Measurements from ENCODE around the gene SGTB. TPM values are rescaled to one million over a fixed set of nuclear protein-coding genes. Genes with fewer than 3 reads are reported as not detected.
A peak's percentile ranks its signal among the peaks of the same experiment; 100 is the strongest.

The SGTB gene
- total and polyA plus RNA-seq, 10 donors = 2.0 to 16.3 (median 13.0) TPM

- Histone ChIP-seq H3K36me3 (peaks cover 0 to 97% (median 50%) of the 10 kb centered on the region in 6 donors), H3K4me1 (no peaks in the 10 kb centered on the region), H3K4me3 (no peak overlapping the region), H3K27ac (no peak overlapping the region), H3K9me3 (no peaks in the 10 kb centered on the region), H3K27me3 (replicated peaks in 1 of 7) (no peaks in the 10 kb centered on the region)
- TF ChIP-seq POLR2A (IDR thresholded peaks at IDR 0.05) = no peak
- TF ChIP-seq POLR2AphosphoS5 (IDR thresholded peaks at IDR 0.05) = no peak
- TF ChIP-seq CTCF (IDR thresholded peaks at IDR 0.05 in 8 of 11, conservative IDR thresholded peaks at IDR 0.05 in 3 of 11) = no peak
- DNase-seq = no peak
- intact Hi-C loops (cut with DNase I; ENCODE audit: low total_unique reads) = no loop called here
- WGBS, 5 donors = 95 to 99% (median 96%) methylated on average over 4 of the region's 4 CpGs
Observed at GRCh38 chr5:65640240-65640639, 81.7 kb downstream of the SGTB start.

- peaks cover under 1 to 26% (median 14%) of the 10 kb centered on the region in 6 donors for H3K4me1 ChIP-seq
- peaks cover 0 to 37% (median 16%) of the 10 kb centered on the region in 6 donors for H3K36me3 ChIP-seq
- no peak overlapping the region for H3K4me3 ChIP-seq
- no peaks in the 10 kb centered on the region for H3K27me3 ChIP-seq (replicated peaks in 1 of 7)
- intact Hi-C loops (cut with DNase I; ENCODE audit: low total_unique reads) = no loop called here
- no peaks in the 10 kb centered on the region for H3K9me3 ChIP-seq
- no peak overlapping the region for H3K27ac ChIP-seq
- no peak for DNase-seq
- TF ChIP-seq CTCF (IDR thresholded peaks at IDR 0.05 in 8 of 11, conservative IDR thresholded peaks at IDR 0.05 in 3 of 11) (no peak), POLR2AphosphoS5 (IDR thresholded peaks at IDR 0.05) (no peak), POLR2A (IDR thresholded peaks at IDR 0.05) (no peak)
Observed at GRCh38 chr5:65630981-65631380, 90.9 kb downstream of the SGTB start.

- DNase-seq = no peak
- WGBS, 5 donors = 66 to 71% (median 70%) methylated on average over 6 of the region's 6 CpGs
- H3K27ac ChIP-seq = peak overlapping the region in 7 of 8 donors; percentile 78 to 95 (median 92)
- H3K27me3 ChIP-seq (replicated peaks in 1 of 7) = no peaks in the 10 kb centered on the region
- intact Hi-C loops (cut with DNase I; ENCODE audit: low total_unique reads) = no loop called here
- peaks cover 0 to 25% (median 12%) of the 10 kb centered on the region in 6 donors for H3K36me3 ChIP-seq
- H3K4me1 ChIP-seq = peaks cover 26 to 64% (median 52%) of the 10 kb centered on the region in 6 donors
- TF ChIP-seq CTCF (IDR thresholded peaks at IDR 0.05 in 8 of 11, conservative IDR thresholded peaks at IDR 0.05 in 3 of 11) (no peak), POLR2AphosphoS5 (IDR thresholded peaks at IDR 0.05) (no peak), POLR2A (IDR thresholded peaks at IDR 0.05) (no peak)
- no peaks in the 10 kb centered on the region for H3K9me3 ChIP-seq
- H3K4me3 ChIP-seq = peak overlapping the region; percentile 75 to 95 (median 88)
Observed at GRCh38 chr5:65625743-65626142, 96.2 kb downstream of the SGTB start.

- H3K27me3 ChIP-seq (replicated peaks in 1 of 7) = no peaks in the 10 kb centered on the region
- peak within 1 kb of the TSS; percentile 78 to 95 (median 92) for H3K27ac ChIP-seq
- TF ChIP-seq CTCF (IDR thresholded peaks at IDR 0.05 in 8 of 11, conservative IDR thresholded peaks at IDR 0.05 in 3 of 11) (peak in 3 of 11 experiments; percentile 4 to 37 (median 19)), POLR2A (IDR thresholded peaks at IDR 0.05) (no peak), POLR2AphosphoS5 (IDR thresholded peaks at IDR 0.05) (peak in 1 of 3 donors; percentile 82)
- peak; percentile 90 for DNase-seq
- 0 to 1% (median 0%) methylated on average over 36 of the region's 36 CpGs for WGBS, 5 donors
- H3K9me3 ChIP-seq = no peaks in the 10 kb centered on the region
- H3K4me3 ChIP-seq = peak within 1 kb of the TSS; percentile 75 to 95 (median 88)
- intact Hi-C loops (cut with DNase I; ENCODE audit: low total_unique reads) = no loop called here
- peaks cover 0 to 19% (median 7%) of the 10 kb centered on the region in 6 donors for H3K36me3 ChIP-seq
- H3K4me1 ChIP-seq = peaks cover 32 to 73% (median 57%) of the 10 kb centered on the region in 6 donors
Observed at GRCh38 chr5:65624571-65625555, 97.0 kb downstream of the SGTB start, which contains the start of the genes SHLD3 and TRAPPC13. TSS of gene SHLD3 (plus strand) at chr5:65625027. CDS start at chr5:65629588, 4,561 bp downstream. TSS of gene TRAPPC13 (plus strand) at chr5:65625027. CDS start at chr5:65625061, 34 bp downstream.
